OCI-LY1 (cell line): ENCODE measurements around the gene NFYC.

ENCODE experiments used
- CTCF ChIP-seq: fragments of 200-600 bp; sonication (generic), shearing (Covaris generic); IDR thresholded peaks from 2 replicates; pipeline ENCODE4 v1.5.1; 2017; ENCODE audit warnings: mild to moderate bottlenecking, antibody characterized with exemption, low read length, moderate library complexity, mixed read lengths
- EZH2 ChIP-seq: fragments of 200-600 bp; sonication (generic), shearing (Covaris generic); IDR thresholded peaks from 2 replicates; pipeline ENCODE4 v1.8.0; 2017; ENCODE audit warnings: borderline replicate concordance, mixed run types, mild to moderate bottlenecking, antibody characterized with exemption, low read length, moderate library complexity, mixed read lengths

- TF ChIP-seq CTCF (no peak), EZH2 (no peak)
These were observed 105.6 kb downstream of the NFYC start for GRCh38 chr1:40796939-40797667.
